Measurements from ENCODE around the gene RCAN2.

GRCh38 chr6:46340246-46340645 lies 151.0 kb downstream of the RCAN2 start:
- no peak for TF ChIP-seq CTCF (conservative IDR thresholded peaks at IDR 0.05; ENCODE audit: low read depth, low read length)
- no peak for TF ChIP-seq EZH2 (IDR thresholded peaks at IDR 0.05; ENCODE audit: borderline replicate concordance, low read depth, low read length, poor library complexity, severe bottlenecking)

Data from A673 (cell line).